Glutamatergic neuron (in vitro differentiated cells): Measurements from ENCODE around the gene ARID1B. TPM values are rescaled to one million over a fixed set of nuclear protein-coding genes. Genes with fewer than 3 reads are reported as not detected.

Source experiments
- DNase-seq: peaks from one replicate; pipeline ENCODE4 v3.0.0; 2022
- H3K27ac Mint-ChIP-seq: one replicate; pipeline ENCODE4 v1.8.0; 2020; ENCODE audit warnings: mild to moderate bottlenecking, mixed read lengths, inconsistent platforms; ENCODE audit not compliant: unreplicated experiment
- H3K27me3 Mint-ChIP-seq: one replicate; pipeline ENCODE4 v1.8.0; 2020; ENCODE audit warnings: mild to moderate bottlenecking, moderate library complexity, mixed read lengths, inconsistent platforms; ENCODE audit not compliant: unreplicated experiment
- H3K36me3 Mint-ChIP-seq: one replicate; pipeline ENCODE4 v1.8.0; 2020; ENCODE audit warnings: mild to moderate bottlenecking, mixed read lengths, inconsistent platforms; ENCODE audit not compliant: unreplicated experiment
- H3K4me1 Mint-ChIP-seq: one replicate; pipeline ENCODE4 v1.8.0; 2020; ENCODE audit warnings: mild to moderate bottlenecking, low read depth, mixed read lengths, inconsistent platforms; ENCODE audit not compliant: unreplicated experiment
- H3K4me3 Mint-ChIP-seq: one replicate; pipeline ENCODE4 v1.8.0; 2020; ENCODE audit warnings: mild to moderate bottlenecking, mixed read lengths, inconsistent platforms; ENCODE audit not compliant: unreplicated experiment
- H3K9me3 Mint-ChIP-seq: one replicate; pipeline ENCODE4 v1.8.0; 2020; ENCODE audit warnings: mild to moderate bottlenecking, moderate library complexity, mixed read lengths, inconsistent platforms; ENCODE audit not compliant: unreplicated experiment
- total RNA-seq: library from RNA; stranded (reverse); fragmentation: NEBNext Ultra II Directional; extraction: Animal tissue kit (Norgen Biotek cat#: 25700); gene quantifications from one replicate; pipeline ENCODE4 v1.2.1, GENCODE V29; 2021; ENCODE audit not compliant: unreplicated experiment
- TF ChIP-seq, protein P1 (sequence below): fragments of 200-600 bp; sonication (generic); IDR thresholded peaks from one replicate; pipeline ENCODE4 v1.5.0; 2021; ENCODE audit not compliant: partially characterized antibody, unreplicated experiment

Gene ARID1B
- total RNA-seq, 1 donor from 2014 or later, result 202 TPM

DNA sequence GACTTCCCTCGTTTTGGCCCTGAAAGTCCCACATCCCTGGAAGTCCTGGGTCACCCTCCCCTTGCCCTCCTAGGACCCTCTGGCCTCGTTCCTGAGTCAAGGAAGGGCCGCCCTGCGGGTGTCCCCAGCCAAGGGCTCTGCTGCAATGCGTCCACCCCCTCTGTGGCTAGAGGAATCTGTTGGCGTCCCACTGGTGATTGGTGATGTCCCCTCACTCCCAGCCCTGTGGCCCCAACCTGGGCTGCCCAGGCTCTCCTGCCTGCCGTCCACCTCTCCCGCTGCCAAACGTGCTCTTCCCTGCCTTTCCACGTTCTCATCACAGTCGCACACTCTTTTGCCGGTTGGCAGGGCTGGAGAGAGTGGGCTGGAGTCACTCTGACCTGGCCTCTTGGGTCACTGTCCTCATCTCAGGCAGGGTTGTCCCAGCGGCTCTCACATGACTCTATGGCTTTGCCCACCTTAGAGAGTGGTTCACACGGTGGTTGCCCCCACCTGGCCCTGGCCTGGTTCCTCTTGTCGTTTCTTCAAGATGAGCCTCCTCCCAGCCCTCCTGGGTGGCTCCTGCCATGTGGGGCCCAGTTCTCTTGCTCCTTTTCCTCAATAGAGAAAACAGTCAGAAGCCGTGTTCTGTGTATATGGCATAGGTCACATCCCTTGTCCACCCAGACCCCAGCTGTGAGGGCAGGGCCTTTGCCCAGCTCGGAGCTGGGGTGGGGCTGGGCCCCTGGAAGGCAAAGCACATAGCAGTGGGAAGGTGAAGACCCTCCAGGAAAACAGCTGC, 445.2 kb downstream of the ARID1B start:
- Mint-ChIP-seq H3K27ac (peak overlapping the region; percentile 83), H3K9me3 (peaks cover 11% of the 10 kb centered on the region), H3K27me3 (peaks cover 20% of the 10 kb centered on the region), H3K4me3 (no peak overlapping the region), H3K4me1 (peaks cover 37% of the 10 kb centered on the region), H3K36me3 (no peaks in the 10 kb centered on the region)
- TF ChIP-seq, protein P1, sequence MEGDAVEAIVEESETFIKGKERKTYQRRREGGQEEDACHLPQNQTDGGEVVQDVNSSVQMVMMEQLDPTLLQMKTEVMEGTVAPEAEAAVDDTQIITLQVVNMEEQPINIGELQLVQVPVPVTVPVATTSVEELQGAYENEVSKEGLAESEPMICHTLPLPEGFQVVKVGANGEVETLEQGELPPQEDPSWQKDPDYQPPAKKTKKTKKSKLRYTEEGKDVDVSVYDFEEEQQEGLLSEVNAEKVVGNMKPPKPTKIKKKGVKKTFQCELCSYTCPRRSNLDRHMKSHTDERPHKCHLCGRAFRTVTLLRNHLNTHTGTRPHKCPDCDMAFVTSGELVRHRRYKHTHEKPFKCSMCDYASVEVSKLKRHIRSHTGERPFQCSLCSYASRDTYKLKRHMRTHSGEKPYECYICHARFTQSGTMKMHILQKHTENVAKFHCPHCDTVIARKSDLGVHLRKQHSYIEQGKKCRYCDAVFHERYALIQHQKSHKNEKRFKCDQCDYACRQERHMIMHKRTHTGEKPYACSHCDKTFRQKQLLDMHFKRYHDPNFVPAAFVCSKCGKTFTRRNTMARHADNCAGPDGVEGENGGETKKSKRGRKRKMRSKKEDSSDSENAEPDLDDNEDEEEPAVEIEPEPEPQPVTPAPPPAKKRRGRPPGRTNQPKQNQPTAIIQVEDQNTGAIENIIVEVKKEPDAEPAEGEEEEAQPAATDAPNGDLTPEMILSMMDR, result no peak
- no peak for DNase-seq

DNA sequence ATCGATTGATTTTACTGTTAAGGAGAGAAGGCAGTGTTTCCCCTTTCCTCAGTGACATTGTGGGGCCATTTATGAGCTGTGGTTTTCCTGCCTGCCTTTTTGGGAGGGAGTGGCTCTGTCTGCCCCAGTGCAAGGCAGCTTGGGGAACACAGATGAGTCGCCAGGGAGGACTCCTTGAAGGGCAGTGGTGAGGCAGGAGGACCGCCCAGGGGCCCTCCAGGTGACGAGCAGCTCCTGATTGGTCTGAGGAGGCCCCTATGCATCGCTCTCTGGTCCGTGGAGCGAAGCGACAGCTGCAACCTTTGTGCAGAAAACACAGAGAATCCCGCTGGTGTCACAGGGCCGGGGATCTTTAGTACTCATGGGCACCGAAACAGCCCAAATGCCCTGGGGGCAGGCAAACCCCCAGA, 445.8 kb downstream of the ARID1B start:
- Mint-ChIP-seq H3K4me3 (peak overlapping the region; percentile 69), H3K9me3 (peaks cover 14% of the 10 kb centered on the region), H3K27me3 (peaks cover 22% of the 10 kb centered on the region), H3K27ac (peak overlapping the region; percentile 83), H3K4me1 (peaks cover 39% of the 10 kb centered on the region), H3K36me3 (no peaks in the 10 kb centered on the region)
- no peak for DNase-seq
- TF ChIP-seq, protein P1, result no peak

DNA sequence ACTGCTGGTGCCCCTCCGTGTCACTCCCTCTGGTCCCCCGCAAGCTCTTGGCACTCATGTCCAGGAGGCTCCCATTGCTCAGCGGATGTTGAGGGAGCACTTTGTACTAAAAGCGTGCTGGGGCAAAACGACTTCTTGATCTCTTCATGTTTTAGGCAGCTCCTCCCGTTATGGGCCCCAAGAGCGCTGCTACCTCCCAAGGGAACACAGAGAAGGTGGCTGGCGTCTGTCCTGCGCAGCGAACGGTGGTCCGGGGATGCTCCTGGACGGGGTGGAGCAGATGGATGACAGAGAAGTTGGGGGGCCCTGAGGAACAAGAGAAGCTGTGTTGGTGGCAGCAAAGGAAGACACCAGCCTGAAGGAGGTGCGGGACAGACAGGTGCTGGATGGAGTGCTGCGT, 446.3 kb downstream of the ARID1B start:
- H3K4me1 Mint-ChIP-seq, result peaks cover 39% of the 10 kb centered on the region
- H3K27me3 Mint-ChIP-seq, result peaks cover 22% of the 10 kb centered on the region

DNA sequence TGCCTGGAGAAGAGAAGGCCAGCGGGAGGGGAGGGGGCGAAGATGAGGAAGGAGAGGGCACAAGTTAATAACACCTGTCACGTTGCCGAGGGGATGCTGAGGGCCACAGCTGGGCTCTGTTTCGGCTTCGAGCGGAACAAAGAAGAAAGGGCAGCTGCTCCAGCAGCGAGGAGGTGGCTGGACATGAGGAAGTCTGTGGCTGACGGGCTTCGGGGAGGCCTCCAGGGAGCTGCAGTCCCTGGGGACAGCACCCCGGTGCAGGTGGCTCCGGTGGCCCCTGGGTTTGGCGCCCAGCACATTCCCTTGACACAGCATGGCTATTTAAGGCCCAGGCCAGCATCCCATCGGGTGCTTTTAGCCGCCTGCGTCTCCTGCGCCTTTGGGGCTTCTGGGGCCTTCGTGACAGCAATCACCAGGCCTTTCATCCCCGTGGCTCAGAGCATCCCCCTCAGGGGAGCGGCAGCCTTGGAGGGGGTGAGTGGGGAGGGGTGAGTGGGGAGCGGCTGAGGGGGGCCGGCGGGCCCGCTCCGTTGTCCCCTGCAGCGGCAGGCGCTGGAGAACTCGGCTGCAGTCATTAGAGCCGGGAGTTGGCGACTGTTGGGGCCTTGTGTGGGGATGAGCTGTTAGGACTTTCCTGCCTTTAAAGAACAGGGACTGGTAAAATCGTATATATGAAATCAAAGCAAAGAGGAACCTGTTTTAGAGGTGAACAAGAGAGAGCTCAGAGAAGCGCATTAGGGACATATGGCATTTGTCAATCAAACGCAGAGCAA, 447.2 kb downstream of the ARID1B start:
- H3K27me3 Mint-ChIP-seq, result peaks cover 28% of the 10 kb centered on the region
- peak overlapping the region; percentile 97 for H3K27ac Mint-ChIP-seq
- H3K9me3 Mint-ChIP-seq, result peaks cover 20% of the 10 kb centered on the region
- H3K4me1 Mint-ChIP-seq, result peaks cover 46% of the 10 kb centered on the region
- no peaks in the 10 kb centered on the region for H3K36me3 Mint-ChIP-seq
- peak; percentile 69 for DNase-seq
- TF ChIP-seq, protein P1, result no peak
- peak overlapping the region; percentile 64 for H3K4me3 Mint-ChIP-seq

More for the DNA sequence above, 446.3 kb downstream of the ARID1B start:
- H3K9me3 Mint-ChIP-seq, result peaks cover 14% of the 10 kb centered on the region
- TF ChIP-seq, protein P1, result no peak
- peak overlapping the region; percentile 64 for H3K4me3 Mint-ChIP-seq
- no peak for DNase-seq
- H3K27ac Mint-ChIP-seq, result peak overlapping the region; percentile 97
- no peaks in the 10 kb centered on the region for H3K36me3 Mint-ChIP-seq
